Limb (tissue), 2 donors: ENCODE measurements around the gene SEC61A2.
"Not testable (repeated sequence)": the region's sequence is repeated elsewhere in the genome, so short reads cannot be mapped to it uniquely, and the experiment has no call there.

Source experiments
- DNase-seq, 2 donors: peaks; one replicate each; pipeline ENCODE4 v3.0.0-alpha.2; 2016; ENCODE audit errors: extremely low spot score in 2 of 2

SEC61A2 gene

DNA sequence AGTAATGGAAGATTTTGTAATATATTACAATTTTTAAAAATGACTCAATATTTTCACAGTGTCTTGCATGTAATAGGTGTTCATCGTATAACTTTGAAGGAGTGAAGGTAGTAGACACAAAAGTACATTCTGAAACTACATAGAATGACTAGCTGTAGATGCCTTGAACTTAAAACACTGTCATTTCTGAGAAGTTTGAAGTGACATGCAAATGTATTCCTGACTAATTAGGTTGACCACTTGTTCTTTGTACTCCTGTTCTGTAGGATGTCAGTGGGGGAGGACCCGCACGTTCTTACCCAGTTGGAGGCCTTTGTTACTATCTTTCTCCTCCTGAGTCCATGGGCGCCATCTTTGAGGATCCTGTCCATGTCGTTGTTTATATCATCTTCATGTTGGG lies 31.2 kb downstream of the SEC61A2 start:
- DNase-seq: no peak

DNA sequence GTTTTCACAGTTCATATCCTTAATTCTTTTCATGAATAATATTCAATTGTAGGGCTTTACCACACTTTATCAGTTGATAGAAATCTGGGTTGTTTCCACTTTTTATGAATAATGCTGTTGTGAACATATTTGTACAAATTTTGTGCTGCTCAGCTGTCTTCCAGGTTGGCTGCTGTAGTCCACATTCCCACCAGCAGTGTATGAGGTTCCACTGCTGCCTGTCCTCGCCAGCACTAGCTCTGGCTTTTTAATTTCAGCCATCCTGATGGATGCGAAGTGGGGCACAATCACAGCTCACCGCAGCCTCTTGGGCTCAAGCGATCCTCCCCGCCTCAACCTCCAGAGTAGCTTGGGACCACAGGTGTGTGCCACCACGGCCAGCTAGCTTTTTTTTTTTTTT lies 33.5 kb downstream of the SEC61A2 start:
- no peak for DNase-seq

DNA sequence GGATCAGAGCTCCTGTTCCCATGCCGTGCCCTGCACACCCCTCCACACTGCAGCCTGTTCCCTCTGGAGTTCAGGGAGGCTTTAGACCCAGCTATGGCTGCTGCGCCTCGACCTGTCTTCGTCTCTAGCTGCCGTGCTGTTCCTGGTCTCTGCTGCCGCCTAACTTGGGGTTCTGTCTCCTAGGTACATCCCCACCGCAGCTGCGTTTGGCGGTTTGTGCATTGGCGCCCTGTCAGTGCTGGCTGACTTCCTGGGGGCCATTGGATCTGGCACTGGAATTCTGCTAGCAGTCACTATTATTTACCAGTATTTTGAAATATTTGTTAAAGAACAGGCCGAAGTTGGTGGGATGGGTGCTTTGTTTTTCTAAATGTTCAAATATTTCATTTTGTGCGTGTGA lies 34.6 kb downstream of the SEC61A2 start:
- DNase-seq: no peak

- no peak for DNase-seq
Observed at GRCh38 chr10:12165036-12165435, 35.6 kb downstream of the SEC61A2 start.

GRCh38 chr10:12165999-12166775 lies 36.7 kb downstream of the SEC61A2 start:
- DNase-seq: no peak

DNA sequence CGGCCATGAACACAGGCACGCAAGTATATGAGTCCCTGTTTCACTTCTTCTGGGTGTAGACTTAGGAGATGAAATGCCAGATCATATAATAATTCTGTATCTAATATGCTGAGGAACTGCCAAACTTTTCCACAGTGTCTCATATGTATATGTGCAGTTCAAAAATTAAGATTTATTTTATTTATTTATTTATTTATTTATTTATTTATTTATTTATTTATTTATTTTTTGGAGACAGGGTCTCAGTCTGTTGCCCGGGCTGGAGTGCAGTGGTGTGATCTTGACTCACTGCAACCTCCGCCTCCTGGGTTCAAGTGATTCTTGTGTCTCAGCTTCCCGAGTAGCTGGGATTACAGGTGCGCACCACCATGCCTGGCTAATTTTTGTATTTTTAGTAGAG lies 42.0 kb downstream of the SEC61A2 start:
- DNase-seq: not testable (repeated sequence)

GRCh38 chr10:12177642-12178041 lies 48.2 kb downstream of the SEC61A2 start:
- DNase-seq: no peak

- DNase-seq: no peak
Observed at GRCh38 chr10:12179606-12180170, 50.2 kb downstream of the SEC61A2 start.

GRCh38 chr10:12180221-12180974 lies 50.9 kb downstream of the SEC61A2 start:
- DNase-seq: no peak

DNA sequence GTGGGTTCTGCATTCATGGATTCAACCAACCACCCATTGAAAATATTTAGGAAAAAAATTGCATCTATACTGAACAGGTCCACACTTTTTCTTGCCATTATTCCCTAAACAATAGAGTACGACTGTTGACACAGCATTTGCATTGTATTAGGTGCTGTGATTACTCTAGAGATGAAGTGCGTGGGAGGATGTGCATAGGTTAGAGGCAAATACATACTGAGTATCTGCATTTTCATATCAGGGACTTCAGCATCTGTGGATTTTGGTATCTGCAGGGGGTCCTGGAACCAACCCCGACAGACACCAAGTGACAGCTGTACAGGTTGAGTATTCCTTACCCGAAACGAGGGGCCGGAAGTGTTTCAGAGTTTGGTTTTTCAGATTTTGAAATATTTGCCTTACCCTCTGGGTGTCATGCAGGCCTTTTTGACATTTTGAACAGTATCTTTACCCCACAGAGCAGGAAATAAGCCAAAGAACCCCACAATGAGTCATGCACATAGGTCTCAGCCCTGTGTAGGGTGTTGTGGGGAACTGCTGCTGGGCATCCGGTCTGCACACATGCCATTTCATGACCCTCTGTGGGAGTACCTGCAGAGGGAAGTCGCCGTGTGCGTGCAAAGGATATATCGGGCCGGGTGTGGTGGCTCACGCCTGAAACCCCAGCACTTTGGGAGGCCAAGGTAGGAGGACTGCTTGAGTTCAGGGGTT lies 51.7 kb downstream of the SEC61A2 start:
- no peak for DNase-seq

DNA sequence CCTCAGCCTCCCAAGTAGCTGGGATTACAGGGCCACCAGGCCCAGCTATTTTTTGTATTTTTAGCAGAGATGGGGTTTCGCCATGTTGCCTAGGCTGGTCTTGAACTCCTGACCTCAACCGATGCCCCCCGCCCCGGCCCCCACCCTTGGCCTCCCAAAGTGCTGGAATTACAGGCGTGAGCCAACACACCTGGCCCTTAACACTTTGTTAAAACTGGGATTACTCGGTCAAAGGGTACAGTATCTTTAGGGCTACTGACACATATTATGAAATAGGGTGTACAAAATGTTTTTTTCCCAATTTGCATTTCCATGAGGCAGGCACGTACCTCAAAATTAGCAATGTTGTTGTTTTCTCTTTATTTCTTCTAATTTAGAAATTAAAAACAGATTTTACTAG lies 54.7 kb downstream of the SEC61A2 start:
- DNase-seq: no peak

DNA sequence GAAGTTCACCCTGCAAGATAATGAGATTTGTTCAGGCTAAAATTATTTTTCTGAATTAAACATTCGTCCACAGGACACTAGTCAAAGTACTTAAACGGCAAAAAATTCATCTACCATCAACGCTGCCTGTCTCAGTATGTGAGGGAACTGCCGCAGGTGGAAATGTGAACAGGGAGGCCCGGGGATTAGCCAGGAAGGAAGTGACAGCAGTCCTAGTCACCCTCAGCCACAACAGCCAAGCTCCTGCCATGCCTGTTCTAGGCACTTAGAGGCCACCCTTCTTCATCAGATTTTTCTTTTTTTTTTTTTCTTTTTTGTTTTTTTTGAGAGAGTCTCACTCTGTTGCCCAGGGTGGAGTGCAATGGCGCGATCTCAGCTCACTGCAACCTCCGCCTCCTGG lies 56.8 kb downstream of the SEC61A2 start:
- no peak for DNase-seq

DNA sequence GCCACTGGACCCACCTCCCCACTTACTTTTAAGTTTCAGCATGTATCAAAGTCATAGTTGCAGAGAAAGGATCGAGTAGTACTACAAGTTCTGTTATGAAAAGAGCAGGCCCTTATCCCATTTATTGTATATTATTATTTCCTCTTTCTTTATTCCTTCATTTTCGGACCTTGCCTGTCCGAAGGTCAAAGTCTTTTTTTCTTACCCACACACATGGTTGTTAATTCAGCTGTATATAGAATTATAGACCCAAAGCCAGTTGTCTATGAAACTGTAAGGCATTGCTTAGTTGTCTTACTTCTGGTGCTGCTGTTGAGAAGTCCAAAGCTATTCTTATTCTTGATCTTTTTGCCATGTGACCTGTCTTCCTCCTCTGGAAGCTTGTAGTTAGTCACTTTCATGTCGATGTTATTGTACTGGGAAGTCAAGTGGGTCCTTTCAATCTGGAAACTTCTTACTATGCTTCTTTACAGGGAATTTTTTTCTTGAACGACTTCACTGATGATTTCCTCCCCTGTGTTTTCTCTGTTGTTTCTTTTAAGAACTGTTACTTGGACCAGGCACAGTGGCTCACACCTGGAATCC lies 57.9 kb downstream of the SEC61A2 start:
- no peak for DNase-seq

- no peak for DNase-seq
Observed at GRCh38 chr10:12188656-12189055, 59.2 kb downstream of the SEC61A2 start.

DNA sequence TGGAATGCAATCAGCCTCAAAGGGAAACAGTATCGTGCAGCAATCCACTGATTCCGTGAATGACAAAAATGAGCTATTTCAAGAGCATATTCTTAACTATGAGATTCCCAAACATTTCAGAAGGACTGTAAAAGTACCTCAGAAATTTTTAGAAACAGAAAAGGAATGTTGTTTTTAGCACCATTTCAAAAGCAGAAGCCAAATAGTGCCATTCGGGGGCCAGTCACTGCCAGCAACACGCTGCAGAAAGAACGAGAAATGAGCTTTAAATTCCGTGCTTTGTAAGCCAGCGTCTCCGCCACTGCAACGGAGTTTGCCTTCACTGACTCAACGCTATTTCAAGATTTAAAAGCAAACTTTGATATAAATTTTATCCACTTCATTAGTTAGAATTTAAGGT lies 59.9 kb downstream of the SEC61A2 start:
- no peak for DNase-seq

- no peak for DNase-seq
Observed at GRCh38 chr10:12191715-12192114, 62.2 kb downstream of the SEC61A2 start.

- DNase-seq: no peak
Observed at GRCh38 chr10:12193193-12193592, 63.7 kb downstream of the SEC61A2 start.

DNA sequence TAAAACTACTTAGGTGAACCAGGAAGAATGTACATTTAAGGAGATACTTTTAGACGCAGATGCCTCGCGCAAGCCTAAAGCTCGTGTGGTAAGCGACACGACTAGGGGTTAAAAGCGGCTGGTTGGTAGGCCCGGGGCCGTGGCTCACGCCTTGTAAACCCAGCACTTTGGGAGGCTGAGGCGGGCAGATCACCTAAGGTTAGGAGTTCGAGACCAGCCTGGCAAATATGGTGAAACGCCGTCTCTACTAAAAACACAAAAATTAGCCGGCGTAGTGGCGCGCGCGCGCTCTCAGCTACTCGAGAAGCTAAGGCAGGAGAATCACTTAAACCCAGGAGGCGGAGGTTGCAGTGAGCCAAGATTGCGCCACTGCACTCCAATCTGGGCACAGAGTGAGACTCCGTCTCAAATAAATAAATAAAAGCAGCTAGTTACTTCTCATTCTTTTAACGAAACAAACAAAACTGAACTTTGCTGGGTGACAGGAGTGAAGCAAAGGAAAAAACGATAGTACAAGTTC lies 65.3 kb downstream of the SEC61A2 start:
- peak in 1 of 2 donors; percentile 37 for DNase-seq

DNA sequence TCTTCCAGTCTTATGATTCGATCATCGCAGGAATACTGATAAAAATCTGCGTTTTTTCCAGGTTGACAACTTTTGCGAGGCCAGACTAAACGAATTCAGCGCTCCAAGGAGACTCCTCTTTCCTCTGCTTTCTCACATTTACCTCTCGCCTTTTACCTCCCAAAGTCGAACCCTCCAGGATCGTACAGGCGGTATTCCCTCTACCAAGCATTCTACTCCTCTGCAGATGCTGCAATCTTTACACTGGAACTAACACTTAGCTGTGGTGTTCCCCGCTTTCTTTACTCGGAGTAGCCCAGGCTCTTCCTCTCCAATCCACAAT lies 65.8 kb downstream of the SEC61A2 start:
- DNase-seq: no peak

- DNase-seq: peak; percentile 91 to 92
Observed at GRCh38 chr10:12195603-12196506, 66.4 kb downstream of the SEC61A2 start, which contains the start of the genes CDC123 and NUDT5. TSS of gene CDC123 (plus strand) at chr10:12196188. CDS start at chr10:12196246, 58 bp downstream. TSS of gene NUDT5 (minus strand) at chr10:12195891. CDS start at chr10:12186291, 9,600 bp downstream.
